CD4-positive, alpha-beta T cell treated with Interferon alpha-2 for 1 hour (primary cell): Measurements from ENCODE around the gene CDC42BPA.
"Not testable (repeated sequence)": the region's sequence is repeated elsewhere in the genome, so short reads cannot be mapped to it uniquely, and the experiment has no call there.

ENCODE experiments used
- DNase-seq, 2 donors: peaks; one replicate each; pipeline ENCODE4 v3.0.0-alpha.2; 2020 to 2022

The CDC42BPA gene

DNA sequence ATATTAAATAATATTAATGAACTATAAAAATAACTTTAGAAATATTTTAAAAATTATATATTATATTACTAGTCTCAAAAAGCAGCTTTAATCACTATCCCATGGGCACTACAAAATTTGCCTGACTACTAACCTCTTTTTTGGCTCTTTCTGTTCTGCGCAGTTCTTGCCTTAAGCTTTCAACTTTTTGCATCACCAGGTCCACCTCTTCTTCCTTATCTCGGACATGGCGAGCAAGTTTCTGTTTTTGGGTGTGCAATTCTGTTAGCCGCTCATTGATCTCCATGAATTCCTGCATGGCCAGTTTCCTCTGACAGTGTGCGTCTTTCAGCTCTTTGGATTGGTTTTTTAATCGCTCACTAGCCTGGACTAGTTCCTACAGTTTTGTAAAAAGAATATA lies 205.8 kb downstream of the CDC42BPA start:
- no peak for DNase-seq

GRCh38 chr1:227111782-227112181 lies 206.5 kb downstream of the CDC42BPA start:
- DNase-seq, result no peak

GRCh38 chr1:227105291-227105690 lies 213.0 kb downstream of the CDC42BPA start:
- DNase-seq, result not testable (repeated sequence)

DNA sequence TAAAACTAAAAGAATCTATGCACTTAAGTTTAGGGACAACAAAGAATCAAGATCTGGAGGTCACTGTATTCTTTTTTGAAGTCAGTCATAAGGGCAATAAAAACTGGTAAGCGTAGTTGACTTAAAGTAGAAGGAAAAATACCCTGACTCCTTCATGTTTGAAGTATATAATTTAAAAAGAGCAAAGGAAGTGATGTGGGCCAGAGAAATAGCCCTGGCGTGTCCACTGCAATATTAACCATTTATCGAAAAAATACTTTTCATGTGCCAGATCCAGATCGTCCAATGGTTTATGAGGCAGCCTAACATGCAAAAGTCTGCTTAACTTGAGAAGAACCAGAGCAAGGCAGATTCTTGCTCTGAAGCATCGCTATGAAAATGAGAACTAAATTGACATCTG lies 216.2 kb downstream of the CDC42BPA start:
- no peak for DNase-seq

- no peak for DNase-seq
Measured at GRCh38 chr1:227094249-227094966, 223.9 kb downstream of the CDC42BPA start.

DNA sequence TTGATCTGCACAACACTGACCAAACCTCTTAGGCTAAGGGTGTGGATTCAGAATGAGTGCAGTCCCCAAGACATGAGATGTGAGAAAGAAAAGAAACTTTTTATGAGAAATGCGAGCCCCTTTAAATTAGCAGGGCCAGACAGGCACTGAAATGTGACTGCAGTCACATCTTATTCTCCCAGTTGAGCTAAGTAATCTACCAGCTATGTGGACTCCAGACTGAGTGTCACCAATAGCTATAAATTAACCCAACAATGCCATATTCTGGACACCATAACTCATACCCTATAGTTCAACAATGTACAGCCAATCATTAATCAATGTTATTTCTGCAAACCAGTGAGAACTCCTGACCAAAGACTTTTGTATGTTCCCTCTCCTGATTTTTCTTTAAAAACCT lies 225.0 kb downstream of the CDC42BPA start:
- no peak for DNase-seq

GRCh38 chr1:227092069-227092468 lies 226.2 kb downstream of the CDC42BPA start:
- DNase-seq, result no peak

- no peak for DNase-seq
Measured at GRCh38 chr1:227086636-227087035, 231.7 kb downstream of the CDC42BPA start.

- DNase-seq, result no peak
Measured at GRCh38 chr1:227082999-227083746, 235.1 kb downstream of the CDC42BPA start.

DNA sequence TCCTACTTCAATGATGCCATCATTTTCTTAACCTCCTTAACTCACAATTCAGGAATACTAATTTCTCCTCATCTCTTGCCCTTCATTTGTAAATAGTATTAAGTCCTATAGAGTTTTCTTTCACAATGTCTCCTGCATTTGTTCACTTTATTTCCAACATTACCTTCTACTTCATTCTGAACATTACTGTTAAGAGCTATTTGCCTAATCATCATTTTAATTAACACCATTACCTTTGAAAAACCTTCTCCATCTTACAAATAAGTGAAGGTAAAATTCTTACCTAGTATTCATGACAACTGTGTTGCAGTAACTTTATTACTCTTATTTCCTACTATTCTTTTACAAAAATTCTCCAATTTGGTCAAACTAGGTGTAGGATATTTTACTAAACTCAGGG lies 240.5 kb downstream of the CDC42BPA start:
- no peak for DNase-seq

DNA sequence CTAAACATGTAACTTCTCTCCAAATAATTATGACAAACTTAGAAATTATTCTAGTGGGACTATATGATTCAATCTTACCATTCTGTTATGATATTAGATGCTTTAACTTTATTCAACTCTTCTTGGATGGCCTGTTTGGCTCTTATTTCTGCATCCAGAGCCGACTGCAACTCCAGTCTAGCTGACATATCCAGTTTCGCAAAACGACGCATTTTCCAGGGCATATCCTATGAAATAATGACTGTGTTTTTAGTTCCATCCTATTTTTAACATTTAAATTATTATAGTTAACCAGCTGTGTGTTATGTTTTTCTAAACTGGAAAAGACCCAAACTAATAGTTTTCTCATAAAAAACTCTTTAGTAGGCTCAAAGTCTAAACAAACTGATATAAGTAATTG lies 244.5 kb downstream of the CDC42BPA start:
- DNase-seq, result no peak

- DNase-seq, result no peak
Measured at GRCh38 chr1:227072991-227073390, 245.3 kb downstream of the CDC42BPA start.

- no peak for DNase-seq
Measured at GRCh38 chr1:227071895-227072587, 246.3 kb downstream of the CDC42BPA start.

- DNase-seq, result no peak
Measured at GRCh38 chr1:227070638-227071285, 247.5 kb downstream of the CDC42BPA start.

DNA sequence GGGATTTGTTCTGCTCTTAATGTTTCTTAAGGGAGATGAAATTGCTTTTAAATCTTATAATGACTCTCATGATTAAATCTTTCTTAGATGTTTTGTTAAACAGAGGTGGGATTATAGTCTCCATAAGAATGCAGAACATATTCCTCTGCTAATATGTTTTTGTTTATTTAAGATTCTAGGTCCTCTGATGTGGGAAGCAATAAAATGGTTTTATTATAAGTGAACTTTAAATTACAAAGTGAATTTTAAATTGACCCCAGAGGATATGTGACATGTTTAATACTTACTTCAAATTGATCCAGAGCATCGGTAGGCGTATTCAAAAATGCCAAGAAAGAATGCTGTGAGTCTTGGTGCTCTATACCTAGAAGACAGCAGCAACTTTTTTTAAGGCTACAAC lies 248.8 kb downstream of the CDC42BPA start:
- no peak for DNase-seq

DNA sequence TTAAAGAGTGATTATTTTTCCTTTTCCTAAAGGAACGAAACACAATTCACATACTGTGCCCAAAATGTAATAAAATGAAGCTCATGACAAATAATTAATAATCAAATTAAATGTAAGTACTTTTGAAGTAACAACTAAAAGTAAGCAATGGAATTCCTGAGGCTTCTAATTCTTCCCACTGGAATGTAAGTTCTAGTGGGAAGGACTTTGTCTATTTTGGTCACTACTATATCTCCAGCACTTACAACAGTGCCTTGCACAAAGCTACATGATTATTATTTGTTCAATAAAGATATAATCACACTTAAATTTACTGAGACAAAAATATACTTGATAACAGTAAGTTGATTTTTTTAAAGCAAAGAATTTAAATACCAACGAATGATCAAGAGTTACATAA lies 249.4 kb downstream of the CDC42BPA start:
- DNase-seq, result no peak

GRCh38 chr1:227066999-227067398 lies 251.3 kb downstream of the CDC42BPA start:
- DNase-seq, result no peak

GRCh38 chr1:227065311-227065710 lies 253.0 kb downstream of the CDC42BPA start:
- no peak for DNase-seq

GRCh38 chr1:227062306-227062705 lies 256.0 kb downstream of the CDC42BPA start:
- DNase-seq, result no peak

- no peak for DNase-seq
Measured at GRCh38 chr1:227059076-227059475, 259.2 kb downstream of the CDC42BPA start.

- DNase-seq, result no peak
Measured at GRCh38 chr1:227058321-227058751, 260.0 kb downstream of the CDC42BPA start.

DNA sequence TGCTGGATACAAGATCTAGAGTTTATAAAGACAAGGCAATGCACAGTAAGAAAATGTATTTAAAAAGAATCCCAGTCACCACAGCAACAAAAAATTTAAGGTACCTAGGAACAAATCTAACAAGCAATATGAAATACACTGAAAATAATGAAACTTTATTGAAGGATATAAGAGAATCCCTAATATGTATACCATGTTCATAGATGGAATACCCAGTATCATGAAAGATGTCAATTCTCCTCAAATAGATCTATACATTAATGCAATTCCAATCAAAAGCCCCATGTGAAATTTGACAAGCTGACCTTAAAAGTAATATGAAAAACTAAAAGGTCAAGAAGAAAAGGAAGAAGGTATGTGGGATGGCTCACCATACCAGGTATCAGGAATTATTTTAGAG lies 269.0 kb downstream of the CDC42BPA start:
- DNase-seq, result no peak

DNA sequence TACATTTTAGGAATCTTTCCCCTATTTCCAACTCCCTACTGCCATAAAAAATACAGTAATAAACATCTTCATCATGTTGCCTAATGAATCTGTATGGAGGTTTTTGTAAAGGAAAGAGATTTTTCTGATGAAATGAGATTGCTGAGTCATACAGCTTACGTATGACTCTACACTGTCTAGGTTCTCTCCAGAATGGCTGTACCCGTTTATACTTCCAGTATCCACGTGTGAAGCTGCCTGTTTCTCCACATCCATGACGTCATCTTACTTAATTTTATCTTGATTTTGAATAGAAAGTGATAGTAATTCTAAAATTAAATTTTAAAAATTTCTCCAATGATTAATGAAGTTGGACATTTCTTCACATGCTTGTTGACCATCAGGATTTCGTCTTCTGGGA lies 274.5 kb downstream of the CDC42BPA start:
- DNase-seq, result no peak
